OCI-LY7 (cell line): ENCODE results near the gene HDAC7. TPM values are rescaled to one million over a fixed set of nuclear protein-coding genes. Genes with fewer than 3 reads are reported as not detected.

ENCODE experiments used
- BruUV-seq: library from RNA; stranded (reverse); fragments of 400-500 nt; replicated peaks from 2 replicates; lab custom pipeline; 2021; lab: Mats Ljungman, UMichigan
- CTCF ChIA-PET: fragments of 300-600 bp; sonication (Branson Sonifier 250); formaldehyde crosslinking; loops from one replicate; lab custom pipeline; 2022; ENCODE audit warnings: antibody characterized with exemption; ENCODE audit not compliant: unreplicated experiment; lab: Charles Lee
- POLR2A ChIA-PET: fragments of 300-600 bp; sonication (Branson Sonifier 250); formaldehyde crosslinking; loops from one replicate; lab custom pipeline; 2022; ENCODE audit warnings: antibody characterized with exemption; lab: Charles Lee
- DNase-seq: peaks from one replicate; pipeline ENCODE4 v3.0.0-alpha.2; 2015; ENCODE audit warnings: low spot score
- H2AFZ ChIP-seq: fragments of 200-600 bp; sonication (generic), shearing (Covaris generic); 2 replicates; pipeline ENCODE4 v1.6.1; 2014; ENCODE audit warnings: mild to moderate bottlenecking, antibody characterized with exemption, low read length, moderate library complexity
- H3K27ac ChIP-seq: fragments of 200-600 bp; sonication (generic); 2 replicates; pipeline ENCODE4 v1.5.1; 2014; ENCODE audit warnings: mixed run types, low read depth, mild to moderate bottlenecking, moderate library complexity, low read length, inconsistent platforms; ENCODE audit not compliant: poor library complexity, severe bottlenecking
- H3K36me3 ChIP-seq: fragments of 200-600 bp; sonication (generic); 2 replicates; pipeline ENCODE4 v1.6.1; 2014; ENCODE audit warnings: mild to moderate bottlenecking, antibody characterized with exemption, low read length, moderate library complexity, mixed read lengths; ENCODE audit not compliant: insufficient read depth
- H3K4me1 ChIP-seq: fragments of 200-600 bp; sonication (generic); 2 replicates; pipeline ENCODE4 v1.5.1; 2014; ENCODE audit warnings: mild to moderate bottlenecking, low read length; ENCODE audit not compliant: insufficient read depth, poor library complexity, severe bottlenecking
- H3K4me2 ChIP-seq: fragments of 200-600 bp; sonication (generic); 2 replicates; pipeline ENCODE4 v1.6.1; 2014; ENCODE audit warnings: mild to moderate bottlenecking, low read length
- H3K4me3 ChIP-seq: fragments of 200-600 bp; sonication (generic); 2 replicates; pipeline ENCODE4 v1.5.1; 2014; ENCODE audit warnings: mild to moderate bottlenecking, low read depth, low read length; ENCODE audit not compliant: poor library complexity, severe bottlenecking
- H3K79me2 ChIP-seq: fragments of 200-600 bp; sonication (generic); 2 replicates; pipeline ENCODE4 v1.6.1; 2016; ENCODE audit warnings: low read depth, mild to moderate bottlenecking, low read length, moderate library complexity, mixed read lengths; ENCODE audit not compliant: insufficient read depth
- H3K9me2 ChIP-seq: fragments of 200-600 bp; sonication (generic); 2 replicates; pipeline ENCODE4 v1.6.1; 2016; ENCODE audit warnings: mild to moderate bottlenecking, low read length, mixed read lengths; ENCODE audit not compliant: insufficient read depth
- H3K9me3 ChIP-seq: fragments of 200-600 bp; sonication (generic); 2 replicates; pipeline ENCODE4 v1.6.1; 2014; ENCODE audit warnings: mild to moderate bottlenecking, mixed run types, low read length, mixed read lengths
- H4K20me1 ChIP-seq: fragments of 200-600 bp; sonication (generic); 2 replicates; pipeline ENCODE4 v1.6.1; 2014; ENCODE audit warnings: mild to moderate bottlenecking, antibody characterized with exemption, low read length, moderate library complexity, mixed read lengths; ENCODE audit not compliant: insufficient read depth
- EZH2phosphoT487 ChIP-seq: fragments of 200-600 bp; sonication (generic); IDR thresholded peaks from 2 replicates; pipeline ENCODE4 v1.6.1; 2018; ENCODE audit warnings: low read depth, borderline replicate concordance, mild to moderate bottlenecking, mixed run types, antibody characterized with exemption, low read length, moderate library complexity, mixed read lengths
- intact Hi-C: fragments of 100-400 bp; cut with micrococcal nuclease; formaldehyde crosslinking; loops from one replicate; pipeline ENCODE4 v1.10.0; 2022; ENCODE audit not compliant: unreplicated experiment
- total RNA-seq, 2 experiments: library from RNA; depleted of rRNA in 1 of 2; stranded (reverse); fragments of >200 nt in 1 of 2; shearing (Covaris generic) in 1 of 2; gene quantifications; 2 replicates each; pipeline ENCODE4 v1.2.3, GENCODE V29; 2014 to 2022
- TF ChIP-seq, protein P1 (sequence below): fragments of 200-600 bp; sonication (generic); conservative IDR thresholded peaks from 2 replicates; pipeline ENCODE4 v1.5.1; 2014; ENCODE audit warnings: mild to moderate bottlenecking, antibody characterized with exemption, low read length, moderate library complexity, mixed read lengths

Gene HDAC7
- total RNA-seq, 2 experiments from 2014 or later, result 45.9 to 131 TPM

- no peak for DNase-seq
- ChIA-PET CTCF (no interaction called here), POLR2A (no interaction called here)
- intact Hi-C loops, result no loop called here
- H3K4me3 ChIP-seq, result no peak overlapping the region
- H2AFZ ChIP-seq, result no peak overlapping the region
- peaks cover 72% of the 10 kb centered on the region for H3K36me3 ChIP-seq
- no peaks in the 10 kb centered on the region for H4K20me1 ChIP-seq
- H3K9me3 ChIP-seq, result no peaks in the 10 kb centered on the region
- peaks cover 4% of the 10 kb centered on the region for H3K4me1 ChIP-seq
- no peaks in the 10 kb centered on the region for H3K9me2 ChIP-seq
- no peak overlapping the region for H3K27ac ChIP-seq
- no peak overlapping the region for H3K4me2 ChIP-seq
- no TSS peak for BruUV-seq
- TF ChIP-seq, protein P1, sequence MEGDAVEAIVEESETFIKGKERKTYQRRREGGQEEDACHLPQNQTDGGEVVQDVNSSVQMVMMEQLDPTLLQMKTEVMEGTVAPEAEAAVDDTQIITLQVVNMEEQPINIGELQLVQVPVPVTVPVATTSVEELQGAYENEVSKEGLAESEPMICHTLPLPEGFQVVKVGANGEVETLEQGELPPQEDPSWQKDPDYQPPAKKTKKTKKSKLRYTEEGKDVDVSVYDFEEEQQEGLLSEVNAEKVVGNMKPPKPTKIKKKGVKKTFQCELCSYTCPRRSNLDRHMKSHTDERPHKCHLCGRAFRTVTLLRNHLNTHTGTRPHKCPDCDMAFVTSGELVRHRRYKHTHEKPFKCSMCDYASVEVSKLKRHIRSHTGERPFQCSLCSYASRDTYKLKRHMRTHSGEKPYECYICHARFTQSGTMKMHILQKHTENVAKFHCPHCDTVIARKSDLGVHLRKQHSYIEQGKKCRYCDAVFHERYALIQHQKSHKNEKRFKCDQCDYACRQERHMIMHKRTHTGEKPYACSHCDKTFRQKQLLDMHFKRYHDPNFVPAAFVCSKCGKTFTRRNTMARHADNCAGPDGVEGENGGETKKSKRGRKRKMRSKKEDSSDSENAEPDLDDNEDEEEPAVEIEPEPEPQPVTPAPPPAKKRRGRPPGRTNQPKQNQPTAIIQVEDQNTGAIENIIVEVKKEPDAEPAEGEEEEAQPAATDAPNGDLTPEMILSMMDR, result no peak
- TF ChIP-seq EZH2phosphoT487, result no peak
- H3K79me2 ChIP-seq, result no peaks in the 10 kb centered on the region
Measured at GRCh38 chr12:47783821-47784819, 35.6 kb downstream of the HDAC7 start.

- DNase-seq, result no peak
- H3K9me2 ChIP-seq, result no peaks in the 10 kb centered on the region
- no peaks in the 10 kb centered on the region for H3K9me3 ChIP-seq
- no peaks in the 10 kb centered on the region for H4K20me1 ChIP-seq
- TSS peak; percentile 70 for BruUV-seq
- peaks cover 6% of the 10 kb centered on the region for H3K4me1 ChIP-seq
- H3K27ac ChIP-seq, result no peak overlapping the region
- CTCF ChIA-PET, result no interaction called here
- intact Hi-C loops, result no loop called here
- TF ChIP-seq, protein P1, result no peak
- no peak for TF ChIP-seq EZH2phosphoT487
- no peak overlapping the region for H2AFZ ChIP-seq
- POLR2A ChIA-PET, result no interaction called here
- H3K36me3 ChIP-seq, result peaks cover 62% of the 10 kb centered on the region
- no peak overlapping the region for H3K4me2 ChIP-seq
- no peak overlapping the region for H3K4me3 ChIP-seq
- H3K79me2 ChIP-seq, result no peaks in the 10 kb centered on the region
Measured at GRCh38 chr12:47783024-47783755, 36.5 kb downstream of the HDAC7 start.
